GM12878 (cell line): ENCODE data around the gene MTHFR. TPM values are rescaled to one million over a fixed set of nuclear protein-coding genes. Genes with fewer than 3 reads are reported as not detected.

Source experiments
- ATAC-seq: fragments of 200-7000 bp; cut with Tn5 transposase; 3 replicates; pipeline ENCODE4 v1.9.1; 2020; ENCODE audit warnings: mild to moderate bottlenecking, moderate library complexity
- BruUV-seq: library from RNA; stranded (reverse); fragments of 400-500 nt; replicated peaks from 2 replicates; lab custom pipeline; 2021; lab: Mats Ljungman, UMichigan
- CTCF ChIA-PET: fragments of 300-600 bp; sonication (Branson Sonifier 250); formaldehyde crosslinking; extraction: SDS; loops from one replicate; lab custom pipeline; 2021; ENCODE audit warnings: inconsistent platforms; lab: Yijun Ruan, JAX
- POLR2A ChIA-PET: fragments of 350-600 bp; formaldehyde crosslinking; extraction: SDS; loops from one replicate; lab custom pipeline; 2021; ENCODE audit warnings: inconsistent platforms; lab: Charles Lee
- RAD21 ChIA-PET: fragments of 300-600 bp; sonication (Branson Sonifier 250); formaldehyde crosslinking; loops from one replicate; lab custom pipeline; 2023; ENCODE audit warnings: antibody characterized with exemption; ENCODE audit not compliant: unreplicated experiment; lab: Charles Lee
- SMC1A ChIA-PET: fragments of 300-600 bp; sonication (Branson Sonifier 250); formaldehyde crosslinking; loops from one replicate; lab custom pipeline; 2023; ENCODE audit not compliant: unreplicated experiment, uncharacterized antibody; lab: Charles Lee
- DNase-seq: peaks from one replicate; pipeline ENCODE4 v3.0.0-alpha.2; 2011; ENCODE audit warnings: low read depth, low spot score
- FAIRE-seq: peaks from 3 replicates; lab custom pipeline; 2011; peaks lifted over from hg19 to GRCh38; lab: Jason Lieb, UNC
- H2AFZ ChIP-seq: 2 replicates; pipeline ENCODE4 v1.6.0; 2011; ENCODE audit warnings: low read depth, low read length, control low read depth; ENCODE audit not compliant: control insufficient read depth
- H3K27ac ChIP-seq: 2 replicates; pipeline ENCODE4 v1.5.1; 2011; ENCODE audit warnings: control low read depth; ENCODE audit not compliant: control insufficient read depth, insufficient read depth
- H3K27me3 ChIP-seq, 2 experiments: replicated peaks in 1 of 2; 2 replicates each; pipeline versions ENCODE4 v1.6.0 to v1.6.1; 2011; ENCODE audit warnings: low read length in 1 of 2; ENCODE audit not compliant: control insufficient read depth in 2 of 2, insufficient read depth in 2 of 2
- H3K36me3 ChIP-seq, 2 experiments: 2 replicates each; pipeline ENCODE4 v1.5.1; 2011; ENCODE audit warnings: low read length in 1 of 2; ENCODE audit not compliant: control insufficient read depth in 2 of 2, insufficient read depth in 2 of 2
- H3K4me1 ChIP-seq: 2 replicates; pipeline ENCODE4 v1.6.1; 2011; ENCODE audit warnings: mild to moderate bottlenecking, low read length, moderate library complexity, mixed read lengths; ENCODE audit not compliant: control insufficient read depth, insufficient read depth
- H3K4me2 ChIP-seq: 2 replicates; pipeline ENCODE4 v1.6.0; 2011; ENCODE audit warnings: control low read depth; ENCODE audit not compliant: control insufficient read depth, insufficient read depth
- H3K4me3 ChIP-seq: fragments of 200-600 bp; sonication (generic); 2 replicates; pipeline ENCODE4 v1.5.1; 2016
- H3K79me2 ChIP-seq: 2 replicates; pipeline ENCODE4 v1.6.0; 2011; ENCODE audit warnings: low read length; ENCODE audit not compliant: control insufficient read depth, insufficient read depth
- H3K9ac ChIP-seq: 2 replicates; pipeline ENCODE4 v1.8.0; 2011; ENCODE audit warnings: low read length, control low read depth, mixed read lengths; ENCODE audit not compliant: control insufficient read depth, insufficient read depth
- H3K9me3 ChIP-seq: replicated peaks from 3 replicates; pipeline ENCODE4 v1.5.1; 2011; ENCODE audit warnings: mild to moderate bottlenecking, low read length; ENCODE audit not compliant: control insufficient read depth, insufficient read depth
- H4K20me1 ChIP-seq: 2 replicates; pipeline ENCODE4 v1.6.0; 2011; ENCODE audit not compliant: control insufficient read depth, insufficient read depth
- CHD2 ChIP-seq: IDR thresholded peaks from 2 replicates; pipeline ENCODE4 v1.6.1; 2011; ENCODE audit warnings: low read depth, low read length, improper control_type of control experiment, borderline replicate concordance
- EZH2 ChIP-seq: IDR thresholded peaks from 2 replicates; pipeline ENCODE4 v1.6.1; 2012; ENCODE audit warnings: low read depth, mild to moderate bottlenecking, control low read depth, inconsistent platforms, low read length, borderline replicate concordance; ENCODE audit not compliant: control insufficient read depth
- HCFC1 ChIP-seq: fragments of 150-350 bp; IDR thresholded peaks from 2 replicates; pipeline ENCODE4 v1.6.1; 2014; ENCODE audit warnings: low read length
- KLF5 ChIP-seq: fragments of 450-650 bp; IDR thresholded peaks from 2 replicates; pipeline ENCODE4 v1.6.1; 2014; ENCODE audit warnings: mild to moderate bottlenecking; ENCODE audit not compliant: partially characterized antibody
- MTA2 ChIP-seq: fragments of 450-650 bp; IDR thresholded peaks from 2 replicates; pipeline ENCODE4 v1.6.1; 2016; ENCODE audit warnings: low read depth, mild to moderate bottlenecking, moderate library complexity
- NFIC ChIP-seq: IDR thresholded peaks from 2 replicates; pipeline ENCODE4 v1.6.1; 2012; ENCODE audit warnings: low read depth, mild to moderate bottlenecking, inconsistent platforms, low read length, moderate library complexity
- NFYA ChIP-seq: IDR thresholded peaks from 2 replicates; pipeline ENCODE4 v1.6.1; 2011; ENCODE audit warnings: low read depth, mild to moderate bottlenecking, low read length, improper control_type of control experiment, borderline replicate concordance
- SPI1 ChIP-seq: IDR thresholded peaks from 2 replicates; pipeline ENCODE4 v1.6.1; 2011; ENCODE audit warnings: low read depth, mild to moderate bottlenecking, low read length, moderate library complexity, borderline replicate concordance; ENCODE audit not compliant: insufficient read depth
- whole genome bisulfite sequencing: methylation state at CpG from one replicate; pipeline ENCODE4 v1.1.6; 2016; ENCODE audit warnings: low lambda C conversion rate; ENCODE audit not compliant: insufficient replicate concordance, insufficient coverage; ENCODE audit errors: missing lambda C conversion rate; 5-methylcytosine and 5-hydroxymethylcytosine counted together
- in situ Hi-C: fragments of 300-500 bp; cut with MboI; formaldehyde crosslinking; loops from 9 replicates; pipeline ENCODE4 v1.14.3; 2018; ENCODE audit warnings: mixed read lengths
- intact Hi-C: fragments of 100-400 bp; cut with micrococcal nuclease; formaldehyde crosslinking; loops from one replicate; pipeline ENCODE4 v1.14.2; 2022; ENCODE audit not compliant: unreplicated experiment
- polyA plus RNA-seq, 11 experiments: library from polyadenylated mRNA; depleted of rRNA in 4 of 11; unstranded in 6 of 11; stranded (reverse) in 5 of 11; fragments of >200 nt; fragmentation: Nextera tagmentation in 4 of 11; fragmentation: Illumina TruSeq in 1 of 11; extraction: Ambion mirVana in 4 of 11; extraction: Trizol in 1 of 11; gene quantifications; 1 replicate in 1 of 11; 2 replicates in 10 of 11; pipeline versions ENCODE4 v1.2.1 to v1.2.3, GENCODE V29; 2011 to 2016; ENCODE audit warnings: inconsistent platforms in 2 of 11, missing spikeins in 2 of 11, low read depth in 1 of 11
- total RNA-seq, 4 experiments: library from RNA; depleted of rRNA in 3 of 4; stranded (reverse); fragments of >200 nt in 3 of 4; fragmentation: Illumina TruSeq in 1 of 4; extraction: Trizol in 1 of 4; gene quantifications; 2 replicates each; pipeline versions ENCODE4 v1.2.1 to v1.2.3, GENCODE V29; 2013 to 2021
- TF ChIP-seq, protein P1 (sequence below): IDR thresholded peaks from 2 replicates; pipeline ENCODE4 v1.6.1; 2012; ENCODE audit warnings: low read depth, low read length, improper control_type of control experiment
- TF ChIP-seq, protein P2 (sequence below): fragments of 450-650 bp; IDR thresholded peaks from 2 replicates; pipeline ENCODE4 v1.6.1; 2017; ENCODE audit warnings: mild to moderate bottlenecking, moderate library complexity
- TF ChIP-seq, protein P3 (sequence below): fragments of 450-650 bp; IDR thresholded peaks from 2 replicates; pipeline ENCODE4 v1.6.1; 2017; ENCODE audit warnings: borderline replicate concordance

Gene MTHFR
- total and polyA plus RNA-seq, 10 of the 15 experiments (the other 5 are each of a cell fraction or from before 2014, with no cell fraction given), result 1.0 to 16.8 (median 9.4) TPM

GRCh38 chr1:11759791-11760190 is 46.0 kb downstream of the MTHFR start:
- no peak for DNase-seq
- Histone ChIP-seq H2AFZ (no peak overlapping the region), H3K4me2 (no peak overlapping the region), H3K4me3 (no peak overlapping the region), H3K9me3 (no peaks in the 10 kb centered on the region; the same call in 2 of the 3 replicates), H3K79me2 (no peaks in the 10 kb centered on the region), H4K20me1 (no peaks in the 10 kb centered on the region), H3K27ac (no peak overlapping the region), H3K9ac (no peak overlapping the region), H3K36me3 (no peaks in the 10 kb centered on the region), H3K27me3 (no peaks in the 10 kb centered on the region; a peak in 1 of 4 replicates), H3K4me1 (no peaks in the 10 kb centered on the region)
- RAD21 ChIA-PET, result no interaction called here
- in situ Hi-C loops (no loop called here), intact Hi-C loops (no loop called here)
- POLR2A ChIA-PET, result no interaction called here
- BruUV-seq, result no TSS peak
- 35% methylated on average over 4 of the region's 4 CpGs for WGBS
- ATAC-seq, result no peak
- CTCF ChIA-PET, result interaction anchor here (0.6 kb wide), 1 partner anchor 20 kb away, joined by 3 read pairs; no protein-coding TSS in a partner anchor
- TF ChIP-seq NFYA (no peak), CHD2 (no peak), MTA2 (no peak), HCFC1 (no peak), SPI1 (no peak)
- FAIRE-seq, result no peak
- SMC1A ChIA-PET, result no interaction called here

DNA sequence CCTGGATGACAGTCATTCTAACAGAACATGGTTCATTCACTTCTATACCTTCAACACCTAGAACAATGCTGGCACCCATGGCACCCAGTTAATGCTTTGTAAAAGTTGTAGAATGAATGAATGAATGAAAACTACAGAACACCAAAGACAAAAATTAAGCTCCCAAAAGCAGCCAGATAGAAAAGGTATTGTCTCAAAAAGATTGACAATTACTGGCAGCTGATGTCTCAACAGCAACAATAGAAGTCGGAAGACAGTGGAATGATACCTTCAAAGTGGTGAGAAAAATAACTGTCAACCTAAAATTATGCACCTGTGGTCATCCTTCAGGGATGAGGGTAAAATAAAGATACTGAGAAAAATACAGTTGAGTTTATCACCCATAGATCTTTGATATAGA is 48.7 kb downstream of the MTHFR start:
- CTCF ChIA-PET, result no interaction called here
- BruUV-seq, result no TSS peak
- WGBS, result 90% methylated on average over 1 of the region's 1 CpG
- TF ChIP-seq EZH2 (no peak), NFIC (no peak), KLF5 (no peak)
- TF ChIP-seq, protein P1, sequence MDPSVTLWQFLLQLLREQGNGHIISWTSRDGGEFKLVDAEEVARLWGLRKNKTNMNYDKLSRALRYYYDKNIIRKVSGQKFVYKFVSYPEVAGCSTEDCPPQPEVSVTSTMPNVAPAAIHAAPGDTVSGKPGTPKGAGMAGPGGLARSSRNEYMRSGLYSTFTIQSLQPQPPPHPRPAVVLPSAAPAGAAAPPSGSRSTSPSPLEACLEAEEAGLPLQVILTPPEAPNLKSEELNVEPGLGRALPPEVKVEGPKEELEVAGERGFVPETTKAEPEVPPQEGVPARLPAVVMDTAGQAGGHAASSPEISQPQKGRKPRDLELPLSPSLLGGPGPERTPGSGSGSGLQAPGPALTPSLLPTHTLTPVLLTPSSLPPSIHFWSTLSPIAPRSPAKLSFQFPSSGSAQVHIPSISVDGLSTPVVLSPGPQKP, result no peak
- TF ChIP-seq, protein P2, sequence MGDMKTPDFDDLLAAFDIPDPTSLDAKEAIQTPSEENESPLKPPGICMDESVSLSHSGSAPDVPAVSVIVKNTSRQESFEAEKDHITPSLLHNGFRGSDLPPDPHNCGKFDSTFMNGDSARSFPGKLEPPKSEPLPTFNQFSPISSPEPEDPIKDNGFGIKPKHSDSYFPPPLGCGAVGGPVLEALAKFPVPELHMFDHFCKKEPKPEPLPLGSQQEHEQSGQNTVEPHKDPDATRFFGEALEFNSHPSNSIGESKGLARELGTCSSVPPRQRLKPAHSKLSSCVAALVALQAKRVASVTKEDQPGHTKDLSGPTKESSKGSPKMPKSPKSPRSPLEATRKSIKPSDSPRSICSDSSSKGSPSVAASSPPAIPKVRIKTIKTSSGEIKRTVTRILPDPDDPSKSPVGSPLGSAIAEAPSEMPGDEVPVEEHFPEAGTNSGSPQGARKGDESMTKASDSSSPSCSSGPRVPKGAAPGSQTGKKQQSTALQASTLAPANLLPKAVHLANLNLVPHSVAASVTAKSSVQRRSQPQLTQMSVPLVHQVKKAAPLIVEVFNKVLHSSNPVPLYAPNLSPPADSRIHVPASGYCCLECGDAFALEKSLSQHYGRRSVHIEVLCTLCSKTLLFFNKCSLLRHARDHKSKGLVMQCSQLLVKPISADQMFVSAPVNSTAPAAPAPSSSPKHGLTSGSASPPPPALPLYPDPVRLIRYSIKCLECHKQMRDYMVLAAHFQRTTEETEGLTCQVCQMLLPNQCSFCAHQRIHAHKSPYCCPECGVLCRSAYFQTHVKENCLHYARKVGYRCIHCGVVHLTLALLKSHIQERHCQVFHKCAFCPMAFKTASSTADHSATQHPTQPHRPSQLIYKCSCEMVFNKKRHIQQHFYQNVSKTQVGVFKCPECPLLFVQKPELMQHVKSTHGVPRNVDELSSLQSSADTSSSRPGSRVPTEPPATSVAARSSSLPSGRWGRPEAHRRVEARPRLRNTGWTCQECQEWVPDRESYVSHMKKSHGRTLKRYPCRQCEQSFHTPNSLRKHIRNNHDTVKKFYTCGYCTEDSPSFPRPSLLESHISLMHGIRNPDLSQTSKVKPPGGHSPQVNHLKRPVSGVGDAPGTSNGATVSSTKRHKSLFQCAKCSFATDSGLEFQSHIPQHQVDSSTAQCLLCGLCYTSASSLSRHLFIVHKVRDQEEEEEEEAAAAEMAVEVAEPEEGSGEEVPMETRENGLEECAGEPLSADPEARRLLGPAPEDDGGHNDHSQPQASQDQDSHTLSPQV, result no peak
- TF ChIP-seq, protein P3, sequence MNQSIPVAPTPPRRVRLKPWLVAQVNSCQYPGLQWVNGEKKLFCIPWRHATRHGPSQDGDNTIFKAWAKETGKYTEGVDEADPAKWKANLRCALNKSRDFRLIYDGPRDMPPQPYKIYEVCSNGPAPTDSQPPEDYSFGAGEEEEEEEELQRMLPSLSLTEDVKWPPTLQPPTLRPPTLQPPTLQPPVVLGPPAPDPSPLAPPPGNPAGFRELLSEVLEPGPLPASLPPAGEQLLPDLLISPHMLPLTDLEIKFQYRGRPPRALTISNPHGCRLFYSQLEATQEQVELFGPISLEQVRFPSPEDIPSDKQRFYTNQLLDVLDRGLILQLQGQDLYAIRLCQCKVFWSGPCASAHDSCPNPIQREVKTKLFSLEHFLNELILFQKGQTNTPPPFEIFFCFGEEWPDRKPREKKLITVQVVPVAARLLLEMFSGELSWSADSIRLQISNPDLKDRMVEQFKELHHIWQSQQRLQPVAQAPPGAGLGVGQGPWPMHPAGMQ, result no peak

More for the DNA sequence above, 48.7 kb downstream of the MTHFR start:
- DNase-seq (no peak), FAIRE-seq (no peak), ATAC-seq (no peak)
- Histone ChIP-seq H4K20me1 (no peaks in the 10 kb centered on the region), H2AFZ (no peak overlapping the region), H3K9ac (no peak overlapping the region), H3K4me2 (no peak overlapping the region), H3K4me1 (no peaks in the 10 kb centered on the region), H3K9me3 (no peaks in the 10 kb centered on the region; the same call in 2 of the 3 replicates), H3K27ac (no peak overlapping the region), H3K4me3 (no peak overlapping the region), H3K27me3 (no peaks in the 10 kb centered on the region; a peak in 1 of 4 replicates), H3K36me3 (no peaks in the 10 kb centered on the region), H3K79me2 (no peaks in the 10 kb centered on the region)
- POLR2A ChIA-PET, result no interaction called here
- in situ Hi-C loops (no loop called here), intact Hi-C loops (no loop called here)
- SMC1A ChIA-PET, result interaction anchor here (0.7 kb wide), 1 partner anchor 848 kb away, joined by 3 read pairs; no protein-coding TSS in a partner anchor
- RAD21 ChIA-PET, result no interaction called here
